Muscle layer of duodenum (tissue), 2 donors: ENCODE data around the gene TMEM163.

Experiments
- H3K27ac ChIP-seq: one replicate; pipeline ENCODE4 v1.7.0; 2013; ENCODE audit warnings: mild to moderate bottlenecking, low read length
- H3K27me3 ChIP-seq: one replicate; pipeline ENCODE4 v1.7.0; 2013; ENCODE audit warnings: low read depth, mild to moderate bottlenecking, control low read depth, low read length
- H3K36me3 ChIP-seq, 2 donors: one replicate each; pipeline ENCODE4 v1.7.0; 2013; ENCODE audit warnings: low read length in 2 of 2, control low read depth in 1 of 2, mild to moderate bottlenecking in 1 of 2; ENCODE audit not compliant: insufficient read depth in 2 of 2, control insufficient read depth in 1 of 2
- H3K4me1 ChIP-seq, 2 donors: one replicate each; pipeline ENCODE4 v1.7.0; 2013; ENCODE audit warnings: low read length in 2 of 2, mild to moderate bottlenecking in 2 of 2, control low read depth in 1 of 2, moderate library complexity in 1 of 2; ENCODE audit not compliant: insufficient read depth in 2 of 2, control insufficient read depth in 1 of 2
- H3K4me3 ChIP-seq, 2 donors: one replicate each; pipeline ENCODE4 v1.7.0; 2013; ENCODE audit warnings: low read length in 2 of 2, low read depth in 1 of 2, mild to moderate bottlenecking in 1 of 2
- H3K9me3 ChIP-seq, 2 donors: one replicate each; pipeline ENCODE4 v1.7.0; 2013; ENCODE audit warnings: low read length in 2 of 2, control low read depth in 1 of 2, mild to moderate bottlenecking in 1 of 2; ENCODE audit not compliant: control insufficient read depth in 1 of 2
- donor health status: healthy.

TMEM163 gene

GRCh38 chr2:134588556-134588955 lies 130.2 kb downstream of the TMEM163 start:
- no peaks in the 10 kb centered on the region for H3K36me3 ChIP-seq
- no peaks in the 10 kb centered on the region for H3K4me1 ChIP-seq
- no peaks in the 10 kb centered on the region for H3K27me3 ChIP-seq
- no peak overlapping the region for H3K4me3 ChIP-seq
- peaks cover 8 to 30% of the 10 kb centered on the region in 2 donors for H3K9me3 ChIP-seq
- H3K27ac ChIP-seq: no peak overlapping the region

- Histone ChIP-seq H3K27me3 (no peaks in the 10 kb centered on the region), H3K4me1 (no peaks in the 10 kb centered on the region), H3K9me3 (peaks cover 8 to 27% of the 10 kb centered on the region in 2 donors), H3K4me3 (no peak overlapping the region), H3K27ac (no peak overlapping the region), H3K36me3 (no peaks in the 10 kb centered on the region)
Measured at GRCh38 chr2:134586326-134586965, 132.4 kb downstream of the TMEM163 start.

- no peak overlapping the region for H3K27ac ChIP-seq
- no peak overlapping the region for H3K4me3 ChIP-seq
- no peaks in the 10 kb centered on the region for H3K27me3 ChIP-seq
- no peaks in the 10 kb centered on the region for H3K4me1 ChIP-seq
- H3K9me3 ChIP-seq: peaks cover 0 to 8% of the 10 kb centered on the region in 2 donors
- no peaks in the 10 kb centered on the region for H3K36me3 ChIP-seq
Measured at GRCh38 chr2:134583997-134584520, 134.7 kb downstream of the TMEM163 start.

GRCh38 chr2:134583462-134583861 lies 135.3 kb downstream of the TMEM163 start:
- Histone ChIP-seq H3K27me3 (no peaks in the 10 kb centered on the region), H3K36me3 (no peaks in the 10 kb centered on the region)

GRCh38 chr2:134582547-134582899 lies 136.3 kb downstream of the TMEM163 start:
- Histone ChIP-seq H3K27me3 (no peaks in the 10 kb centered on the region), H3K4me3 (no peak overlapping the region), H3K27ac (no peak overlapping the region), H3K36me3 (no peaks in the 10 kb centered on the region), H3K4me1 (no peaks in the 10 kb centered on the region), H3K9me3 (no peaks in the 10 kb centered on the region)

More at GRCh38 chr2:134583462-134583861, 135.3 kb downstream of the TMEM163 start:
- H3K27ac ChIP-seq: no peak overlapping the region
- no peaks in the 10 kb centered on the region for H3K4me1 ChIP-seq
- H3K9me3 ChIP-seq: peaks cover 0 to 7% of the 10 kb centered on the region in 2 donors
- no peak overlapping the region for H3K4me3 ChIP-seq

- Histone ChIP-seq H3K4me1 (no peaks in the 10 kb centered on the region), H3K36me3 (no peaks in the 10 kb centered on the region), H3K4me3 (no peak overlapping the region), H3K27me3 (no peaks in the 10 kb centered on the region), H3K27ac (no peak overlapping the region), H3K9me3 (no peaks in the 10 kb centered on the region)
Measured at GRCh38 chr2:134581877-134582546, 136.8 kb downstream of the TMEM163 start.

- H3K9me3 ChIP-seq: no peaks in the 10 kb centered on the region
Measured at GRCh38 chr2:134578316-134578715, 140.5 kb downstream of the TMEM163 start.

GRCh38 chr2:134576478-134576877 lies 142.3 kb downstream of the TMEM163 start:
- H3K9me3 ChIP-seq: no peaks in the 10 kb centered on the region
- H3K36me3 ChIP-seq: no peaks in the 10 kb centered on the region
- no peak overlapping the region for H3K27ac ChIP-seq
- H3K4me1 ChIP-seq: no peaks in the 10 kb centered on the region
- no peak overlapping the region for H3K4me3 ChIP-seq
- H3K27me3 ChIP-seq: no peaks in the 10 kb centered on the region

More at GRCh38 chr2:134578316-134578715, 140.5 kb downstream of the TMEM163 start:
- Histone ChIP-seq H3K4me1 (no peaks in the 10 kb centered on the region), H3K36me3 (no peaks in the 10 kb centered on the region), H3K27ac (no peak overlapping the region), H3K4me3 (no peak overlapping the region), H3K27me3 (no peaks in the 10 kb centered on the region)

- H3K9me3 ChIP-seq: no peaks in the 10 kb centered on the region
- no peak overlapping the region for H3K27ac ChIP-seq
- no peak overlapping the region for H3K4me3 ChIP-seq
- no peaks in the 10 kb centered on the region for H3K36me3 ChIP-seq
- H3K4me1 ChIP-seq: no peaks in the 10 kb centered on the region
- no peaks in the 10 kb centered on the region for H3K27me3 ChIP-seq
Measured at GRCh38 chr2:134575888-134576287, 142.9 kb downstream of the TMEM163 start.

GRCh38 chr2:134574611-134575330 lies 144.0 kb downstream of the TMEM163 start:
- H3K27ac ChIP-seq: no peak overlapping the region
- H3K9me3 ChIP-seq: no peaks in the 10 kb centered on the region
- no peaks in the 10 kb centered on the region for H3K27me3 ChIP-seq
- no peaks in the 10 kb centered on the region for H3K36me3 ChIP-seq
- no peaks in the 10 kb centered on the region for H3K4me1 ChIP-seq
- no peak overlapping the region for H3K4me3 ChIP-seq

- Histone ChIP-seq H3K4me3 (no peak overlapping the region), H3K27me3 (no peaks in the 10 kb centered on the region), H3K36me3 (no peaks in the 10 kb centered on the region), H3K4me1 (no peaks in the 10 kb centered on the region), H3K27ac (no peak overlapping the region), H3K9me3 (no peaks in the 10 kb centered on the region)
Measured at GRCh38 chr2:134573724-134574123, 145.1 kb downstream of the TMEM163 start.
